ENCODE results near the gene ARRB1.
"Not testable (repeated sequence)": the region's sequence is repeated elsewhere in the genome, so short reads cannot be mapped to it uniquely, and the experiment has no call there.

Gene ARRB1

GRCh38 chr11:75342231-75342918, 9.1 kb downstream of the ARRB1 start:
- DNase-seq = no peak

- DNase-seq = no peak
Observed at GRCh38 chr11:75341612-75342011, 9.8 kb downstream of the ARRB1 start.

DNA sequence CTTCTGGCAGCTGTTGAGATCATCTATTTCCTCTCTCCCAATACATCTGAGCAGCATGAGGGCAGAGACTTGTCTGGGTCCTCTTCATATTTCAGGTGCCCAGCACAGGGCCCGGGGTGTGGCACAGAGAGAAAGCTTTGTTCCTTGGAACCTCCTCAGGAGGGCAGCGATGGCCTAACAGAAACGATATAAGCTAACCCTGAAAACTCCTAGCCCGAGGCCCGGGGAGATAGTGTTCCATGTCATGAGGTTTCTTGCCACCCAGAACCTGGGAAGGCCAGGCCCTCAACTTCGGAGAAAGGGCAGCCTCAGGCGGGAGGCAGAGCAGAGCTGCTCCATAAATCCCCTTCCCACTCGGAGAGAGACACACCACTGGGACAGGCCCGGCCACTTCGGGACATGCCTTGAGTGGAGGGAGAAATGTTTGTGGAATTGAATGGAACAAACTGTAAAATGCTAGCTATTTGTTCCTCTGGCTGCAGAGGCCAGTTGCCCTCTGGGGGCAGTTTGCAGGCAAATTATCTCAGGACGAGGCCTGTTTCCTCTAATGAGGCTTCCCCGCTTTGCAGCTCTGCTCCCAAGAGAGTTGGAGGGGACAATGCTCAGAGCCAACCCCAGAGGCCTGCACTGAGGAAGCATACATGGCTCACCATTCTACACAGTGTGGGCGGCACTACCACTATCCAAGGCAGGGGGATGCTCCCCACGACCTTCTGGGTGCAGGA, 11.6 kb downstream of the ARRB1 start:
- peak; percentile 26 for DNase-seq

DNA sequence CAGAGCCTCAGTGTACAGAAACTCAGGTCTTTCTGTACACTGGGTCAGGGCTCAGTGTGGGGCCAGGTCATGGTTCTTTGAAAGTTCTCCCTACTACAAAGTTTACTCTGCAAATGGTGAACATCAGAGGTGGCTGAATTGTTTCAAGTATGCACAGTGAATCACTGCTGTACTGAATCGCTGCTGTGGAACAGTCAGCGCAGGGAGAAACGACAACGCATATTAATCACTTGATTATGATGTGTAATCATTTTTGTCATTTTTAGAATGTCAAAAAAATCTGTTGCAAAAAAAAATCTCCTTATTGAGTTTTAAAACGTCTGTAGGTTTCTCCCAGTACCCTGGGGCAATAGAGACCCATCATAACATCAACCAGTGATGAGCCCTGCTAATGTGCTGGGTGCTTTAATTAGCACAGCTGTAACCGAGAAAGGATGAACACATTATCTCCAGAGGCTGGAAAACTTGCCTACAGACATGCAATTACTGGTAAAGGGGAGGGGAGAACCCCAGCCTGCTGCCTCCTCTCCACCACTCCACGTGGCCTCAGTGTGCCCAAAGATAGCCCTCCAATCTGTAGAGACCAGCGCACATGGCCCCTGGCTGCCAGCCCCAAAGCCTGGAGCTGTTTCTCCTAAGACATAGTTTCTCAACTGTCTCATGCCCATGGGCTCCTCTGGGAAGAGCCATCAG, 12.8 kb downstream of the ARRB1 start:
- DNase-seq = peak; percentile 21

DNA sequence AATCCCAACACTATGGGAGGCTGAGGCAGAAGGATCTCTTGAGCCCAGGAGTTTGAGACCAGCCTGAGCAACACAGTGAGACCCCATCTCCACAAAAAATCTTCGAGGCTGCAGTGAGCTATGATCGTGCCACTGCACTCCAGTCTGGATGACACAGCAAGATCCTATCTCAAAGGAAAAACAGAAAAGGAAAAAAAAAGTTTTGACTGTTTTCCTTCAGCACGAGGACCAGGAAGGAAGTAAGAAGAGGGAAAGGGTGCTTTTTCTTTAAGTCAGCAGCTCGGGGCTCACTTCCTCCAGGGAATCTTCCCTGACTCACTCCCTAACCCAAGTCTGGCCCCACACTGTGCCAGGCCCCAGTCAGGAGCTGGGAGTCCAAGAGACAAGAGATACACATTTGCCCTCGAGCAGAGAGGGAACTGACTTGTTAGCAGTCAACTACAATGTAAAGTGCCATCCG, 14.2 kb downstream of the ARRB1 start:
- no peak for DNase-seq

DNA sequence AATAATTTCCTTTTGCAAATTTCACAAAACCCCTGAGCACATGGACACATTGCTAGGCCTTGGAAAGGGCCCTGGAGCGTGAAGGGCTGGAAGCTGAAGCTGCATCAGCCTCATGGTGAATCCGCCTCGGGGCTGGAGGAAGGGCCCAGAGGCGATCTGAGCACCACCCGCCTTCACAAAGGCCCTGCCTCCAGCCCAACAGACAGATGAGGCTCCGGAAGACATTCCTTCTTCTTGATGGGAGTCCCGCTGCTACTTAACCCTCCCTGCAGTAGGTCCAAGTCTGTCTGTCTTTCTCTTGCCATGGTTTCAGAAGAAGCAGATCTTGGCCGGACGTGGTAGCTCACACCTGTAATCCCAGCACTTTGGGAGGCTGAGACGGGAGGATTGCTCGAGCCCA, 16.5 kb downstream of the ARRB1 start:
- DNase-seq = no peak

GRCh38 chr11:75334402-75334891, 17.0 kb downstream of the ARRB1 start:
- no peak for DNase-seq

- no peak for DNase-seq
Observed at GRCh38 chr11:75333807-75334140, 17.7 kb downstream of the ARRB1 start.

- no peak for DNase-seq
Observed at GRCh38 chr11:75333022-75333806, 18.2 kb downstream of the ARRB1 start.

GRCh38 chr11:75331761-75332160, 19.7 kb downstream of the ARRB1 start:
- DNase-seq = not testable (repeated sequence)

DNA sequence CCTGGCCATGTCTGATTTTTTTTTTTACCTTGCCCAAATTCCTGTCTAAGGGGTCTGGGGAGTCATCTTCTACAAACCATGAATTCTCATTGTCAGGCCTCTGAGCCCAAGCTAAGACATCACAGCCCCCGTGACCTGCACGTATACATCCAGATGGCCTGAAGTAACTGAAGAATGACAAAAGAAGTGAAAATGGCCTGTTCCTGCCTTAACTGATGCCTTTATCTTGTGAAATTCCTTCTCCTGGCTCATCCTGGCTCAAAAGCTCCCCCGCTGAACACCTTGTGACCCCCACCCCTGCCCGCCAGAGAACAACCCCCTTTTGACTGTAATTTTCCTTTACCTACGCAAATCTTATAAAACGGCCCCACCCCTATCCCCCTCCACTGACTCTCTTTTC, 20.2 kb downstream of the ARRB1 start:
- DNase-seq = not testable (repeated sequence)

DNA sequence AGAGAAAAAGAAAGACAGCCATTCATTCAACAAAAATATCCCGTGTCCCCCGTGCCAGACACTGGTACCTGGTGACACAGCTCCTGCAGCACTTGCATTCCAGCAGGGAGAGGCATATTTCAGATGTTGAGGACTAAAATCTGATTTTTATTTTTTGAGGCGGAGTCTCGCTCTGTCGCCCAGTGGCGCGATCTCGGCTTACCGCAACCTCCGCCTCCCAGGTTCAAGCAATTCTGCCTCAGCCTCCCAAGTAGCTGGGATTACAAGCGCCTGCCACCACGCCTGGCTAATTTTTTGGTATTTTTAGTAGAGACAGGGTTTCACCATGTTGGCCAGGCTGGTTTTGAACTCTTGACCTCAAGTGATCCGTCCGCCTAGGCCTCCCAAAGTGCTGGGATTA, 20.6 kb downstream of the ARRB1 start:
- not testable (repeated sequence) for DNase-seq

- no peak for DNase-seq
Observed at GRCh38 chr11:75330291-75330690, 21.2 kb downstream of the ARRB1 start.

DNA sequence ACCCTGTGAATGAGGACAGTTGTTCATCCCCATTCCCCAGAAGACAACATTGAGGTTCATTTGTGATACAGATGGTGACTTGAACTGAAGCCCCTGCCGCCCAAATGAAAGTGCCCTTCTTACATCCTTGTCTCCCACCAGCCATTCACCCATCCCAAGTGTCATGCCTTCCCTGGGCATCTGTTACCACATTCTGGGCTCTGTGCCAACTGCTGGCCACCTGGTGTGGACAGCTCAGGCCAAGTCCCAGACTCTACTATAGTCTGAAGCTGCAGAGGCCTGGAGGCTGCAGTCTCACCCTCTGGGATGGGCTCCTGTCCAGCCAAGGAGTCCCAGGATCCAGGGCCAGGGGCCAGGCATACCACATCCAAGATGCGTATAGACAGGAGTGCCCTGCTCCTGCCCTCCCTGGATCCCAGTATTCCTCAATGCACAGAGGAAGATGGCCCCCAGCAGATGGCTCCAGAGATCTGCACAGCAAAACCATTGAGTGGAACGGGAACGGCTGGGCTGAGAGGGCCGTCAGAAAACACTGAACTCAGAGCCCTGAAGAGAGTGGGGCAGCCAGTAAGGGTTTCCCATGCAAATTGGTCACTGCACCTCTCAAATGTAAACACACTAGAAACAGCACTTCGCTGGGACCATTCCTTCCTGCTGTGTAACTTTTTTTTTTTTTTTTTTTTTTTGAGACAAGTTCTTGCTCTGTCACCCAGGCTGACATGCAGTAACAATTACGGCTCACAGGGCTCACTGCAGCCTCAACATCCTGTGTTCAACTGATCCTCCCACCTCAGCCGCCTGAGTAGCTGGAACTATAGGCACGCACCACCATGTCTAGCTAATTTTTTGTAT, 22.8 kb downstream of the ARRB1 start:
- peak; percentile 79 for DNase-seq

DNA sequence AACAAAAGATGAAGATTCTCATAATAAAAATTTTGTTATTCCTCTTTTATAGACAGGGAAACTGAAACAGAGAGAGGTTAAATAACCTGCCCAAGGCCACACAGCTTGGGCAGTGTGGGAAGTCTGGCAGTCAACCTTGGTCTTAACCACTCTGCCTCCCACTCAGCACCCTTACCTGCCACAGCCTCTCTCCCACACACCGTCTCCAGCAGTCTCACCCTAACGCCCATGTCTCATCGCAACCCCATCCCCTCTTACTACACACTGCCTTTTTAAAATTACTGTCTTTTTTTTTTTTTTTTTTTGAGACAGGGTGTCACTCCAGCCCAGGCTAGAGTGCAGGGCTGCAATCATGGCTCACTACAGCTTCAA, 25.0 kb downstream of the ARRB1 start:
- DNase-seq = peak; percentile 22

DNA sequence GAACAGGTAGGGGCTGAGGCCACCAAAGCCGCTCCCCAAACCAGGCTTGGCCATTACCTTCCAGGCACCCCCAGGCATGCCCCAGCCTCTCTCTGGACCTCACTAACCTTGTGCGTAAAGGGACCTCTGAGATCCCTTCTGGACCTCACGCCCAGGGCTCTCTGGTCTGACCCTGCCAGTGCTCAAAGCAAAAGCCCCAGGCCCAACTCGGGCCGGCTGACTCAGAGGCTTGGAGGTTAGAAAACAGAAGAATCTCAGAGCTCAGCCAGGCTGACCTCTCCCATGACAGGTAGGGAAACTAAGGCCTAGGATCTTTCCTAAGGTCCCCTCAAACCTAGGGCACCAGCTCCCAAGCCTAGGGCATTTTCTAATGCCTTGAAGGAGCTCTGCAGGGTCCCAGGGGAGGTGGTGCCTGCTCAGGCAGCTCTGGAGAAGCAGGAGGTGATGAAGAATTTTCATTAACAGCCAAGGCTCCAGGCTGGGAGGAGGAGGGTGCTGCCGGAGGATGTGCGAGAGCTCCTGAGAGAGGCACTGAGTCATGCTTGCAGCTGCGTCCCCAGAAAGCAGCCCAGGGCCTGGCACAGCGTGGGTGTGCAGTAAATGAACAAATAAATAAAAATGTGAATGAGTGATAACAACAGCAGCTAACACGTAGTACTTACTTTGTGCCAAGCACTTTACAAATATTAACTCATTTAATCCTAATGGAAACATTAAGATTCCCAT, 25.6 kb downstream of the ARRB1 start:
- peak; percentile 67 for DNase-seq

GRCh38 chr11:75324740-75325139, 26.7 kb downstream of the ARRB1 start:
- no peak for DNase-seq

DNA sequence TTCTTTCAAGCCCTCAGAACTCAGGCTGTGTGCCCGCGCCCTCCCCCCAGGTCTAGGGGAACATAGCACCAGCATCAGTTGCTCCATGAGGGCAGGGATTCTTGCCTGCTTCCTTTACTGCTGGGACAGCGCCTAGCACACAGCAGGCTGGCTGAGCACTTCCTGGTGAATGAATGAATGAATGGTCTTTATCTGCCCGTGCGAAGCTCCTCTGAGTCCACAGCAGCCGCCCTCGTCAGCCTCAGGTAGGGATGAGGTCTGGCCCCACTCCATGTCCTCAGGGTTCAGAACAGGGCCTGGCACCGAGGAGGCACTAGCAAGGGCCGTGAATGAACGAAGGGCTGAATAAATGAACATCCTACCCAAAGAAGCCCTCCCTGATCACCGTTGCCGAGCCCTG, 27.3 kb downstream of the ARRB1 start:
- no peak for DNase-seq

DNA sequence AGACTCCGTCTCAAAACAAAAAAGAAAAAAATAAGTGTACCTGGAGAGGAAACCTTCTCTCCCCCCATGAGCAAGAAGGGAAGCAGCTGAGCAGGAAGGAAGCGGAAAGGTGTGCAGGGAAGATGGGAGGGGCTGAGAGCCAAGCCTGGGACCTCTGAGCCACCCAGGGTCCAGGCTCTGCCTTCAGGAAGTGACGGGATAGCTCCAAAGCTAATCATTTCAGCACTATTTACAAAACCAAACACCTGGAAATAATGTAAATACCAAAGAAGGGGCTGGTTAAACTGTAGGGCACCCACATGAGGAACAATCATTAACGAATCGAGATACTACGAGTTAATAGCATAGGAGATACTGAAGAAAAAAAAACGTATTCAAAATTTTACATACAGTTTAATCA, 27.9 kb downstream of the ARRB1 start:
- no peak for DNase-seq

GRCh38 chr11:75320643-75321042, 30.8 kb downstream of the ARRB1 start:
- DNase-seq = no peak

DNA sequence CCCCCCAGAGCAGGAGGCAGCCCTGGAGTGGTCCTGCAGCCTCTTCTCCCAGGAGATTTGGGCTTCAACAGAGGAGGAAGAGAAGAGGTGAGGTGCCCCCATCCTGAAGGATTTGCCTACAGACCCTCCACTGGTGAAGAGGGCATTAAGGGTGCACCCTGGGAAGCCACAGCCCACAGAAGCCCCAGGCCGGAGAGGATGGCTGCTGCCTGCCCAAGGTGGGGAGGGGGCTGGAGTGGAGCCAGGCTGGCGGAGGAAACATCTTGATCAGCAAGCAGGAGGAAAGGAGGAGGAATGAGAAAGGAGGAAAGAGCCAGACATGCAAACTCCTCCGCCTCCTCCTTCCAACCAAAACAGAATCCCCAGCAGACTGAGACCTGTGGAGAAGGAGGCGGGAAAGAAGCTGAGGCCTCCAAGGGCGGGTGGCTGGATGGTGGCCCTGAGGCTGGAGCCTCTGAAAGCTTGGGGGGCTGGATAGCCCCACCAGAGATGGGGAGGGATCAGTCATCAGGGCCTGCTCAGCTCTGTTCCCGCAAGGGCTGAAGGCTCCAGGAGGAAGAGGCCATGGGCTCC, 31.3 kb downstream of the ARRB1 start:
- no peak for DNase-seq
